HepG2 (cell line): ENCODE measurements around the gene ANKS1B. TPM values are rescaled to one million over a fixed set of nuclear protein-coding genes. Genes with fewer than 3 reads are reported as not detected.

Experiments
- ATAC-seq: fragments of 200-7000 bp; cut with Tn5 transposase; 3 replicates; pipeline ENCODE4 v1.9.1; 2020; ENCODE audit warnings: mild to moderate bottlenecking, moderate library complexity
- BruUV-seq: library from RNA; stranded (reverse); fragments of 400-500 nt; replicated peaks from 2 replicates; lab custom pipeline; 2021; lab: Mats Ljungman, UMichigan
- CTCF ChIA-PET: fragments of 300-600 bp; formaldehyde crosslinking; extraction: SDS; loops from one replicate; lab custom pipeline; 2021; ENCODE audit warnings: low total read pairs, inconsistent platforms, low intra/inter-chr PET ratio; lab: Yijun Ruan, JAX
- POLR2A ChIA-PET: fragments of 350-600 bp; sonication (Branson Sonifier 250); formaldehyde crosslinking; loops from one replicate; lab custom pipeline; 2020; ENCODE audit warnings: antibody characterized with exemption, inconsistent platforms; lab: Yijun Ruan, JAX
- DNase-seq: peaks from one replicate; pipeline ENCODE4 v3.0.0-alpha.2; 2015; ENCODE audit warnings: low spot score
- FAIRE-seq: peaks from 3 replicates; lab custom pipeline; 2011; peaks lifted over from hg19 to GRCh38; lab: Jason Lieb, UNC
- H2AFZ ChIP-seq: one replicate; pipeline ENCODE4 v1.6.1; 2011; ENCODE audit warnings: low read length, inconsistent platforms
- H3K27ac ChIP-seq: fragments of 300-600 bp; 3 replicates; pipeline ENCODE4 v1.8.0; 2011; ENCODE audit warnings: mixed run types, mild to moderate bottlenecking, mixed read lengths, low read length, inconsistent platforms; ENCODE audit not compliant: insufficient read depth; ENCODE audit errors: extremely low read length
- H3K27me3 ChIP-seq, 2 experiments: fragments of 200-600 bp in 1 of 2; 2 replicates in 1 of 2; 3 replicates in 1 of 2; pipeline versions ENCODE4 v1.6.0 to v1.8.0; 2011; ENCODE audit warnings: low read length in 2 of 2, mild to moderate bottlenecking in 2 of 2, moderate library complexity in 2 of 2, inconsistent platforms in 1 of 2; ENCODE audit not compliant: insufficient read depth in 2 of 2, control insufficient read depth in 1 of 2
- H3K36me3 ChIP-seq, 2 experiments: fragments of 200-600 bp in 1 of 2; replicated peaks in 1 of 2; 2 replicates in 1 of 2; 3 replicates in 1 of 2; pipeline versions ENCODE4 v1.5.1 to v1.8.0; 2011; ENCODE audit warnings: low read length in 2 of 2, inconsistent platforms in 1 of 2; ENCODE audit not compliant: insufficient read depth in 2 of 2, control insufficient read depth in 1 of 2
- H3K4me1 ChIP-seq: 2 replicates; pipeline ENCODE4 v1.5.1; 2012; ENCODE audit warnings: low read length, inconsistent platforms; ENCODE audit not compliant: insufficient read depth
- H3K4me2 ChIP-seq: 2 replicates; pipeline ENCODE4 v1.6.0; 2011; ENCODE audit warnings: low read depth, low read length, inconsistent platforms
- H3K4me3 ChIP-seq, 3 experiments: fragments of 200-600 bp in 1 of 3; sonication (generic), shearing (Covaris generic) in 1 of 3; replicated peaks in 1 of 3; 2 replicates each; pipeline ENCODE4 v1.5.1; 2011 to 2016; ENCODE audit warnings: low read length in 3 of 3, inconsistent platforms in 2 of 3, low read depth in 2 of 3, mild to moderate bottlenecking in 2 of 3, control low read depth in 1 of 3, mixed read lengths in 1 of 3; ENCODE audit not compliant: insufficient read depth in 1 of 3
- H3K79me2 ChIP-seq: one replicate; pipeline ENCODE4 v1.6.1; 2011; ENCODE audit warnings: low read length, inconsistent platforms; ENCODE audit not compliant: insufficient read depth
- H3K9ac ChIP-seq: 2 replicates; pipeline ENCODE4 v1.6.0; 2011; ENCODE audit warnings: mild to moderate bottlenecking, low read depth, low read length, inconsistent platforms; ENCODE audit not compliant: insufficient read depth
- H3K9me3 ChIP-seq: 2 replicates; pipeline ENCODE4 v1.5.1; 2012; ENCODE audit warnings: mild to moderate bottlenecking, low read length
- H4K20me1 ChIP-seq: 2 replicates; pipeline ENCODE4 v1.6.0; 2011; ENCODE audit warnings: inconsistent platforms, mild to moderate bottlenecking, low read length, moderate library complexity; ENCODE audit not compliant: insufficient read depth
- BATF2 ChIP-seq: sonication (generic); formaldehyde crosslinking; IDR thresholded peaks from 2 replicates; pipeline ENCODE4 v1.8.0; 2022; ENCODE audit warnings: mild to moderate bottlenecking, missing genetic modification reagents, moderate library complexity
- GFI1 ChIP-seq: sonication (generic); formaldehyde crosslinking; IDR thresholded peaks from 2 replicates; pipeline ENCODE4 v1.5.0; 2020; ENCODE audit warnings: missing genetic modification reagents, mild to moderate bottlenecking, borderline replicate concordance
- ZFX ChIP-seq: sonication (generic); formaldehyde crosslinking; IDR thresholded peaks from 2 replicates; pipeline ENCODE4 v1.4.0; 2020; ENCODE audit warnings: mild to moderate bottlenecking, low read depth, missing genetic modification reagents, moderate library complexity
- ZGPAT ChIP-seq: IDR thresholded peaks from 2 replicates; pipeline ENCODE4 v1.6.1; 2016; ENCODE audit warnings: mild to moderate bottlenecking
- ZNF407 ChIP-seq: sonication (generic); formaldehyde crosslinking; IDR thresholded peaks from one replicate; pipeline ENCODE4 v1.5.1; 2020; ENCODE audit warnings: mild to moderate bottlenecking, missing genetic modification reagents; ENCODE audit errors: not compliant biosample characterization
- ZNF441 ChIP-seq: sonication (generic); formaldehyde crosslinking; IDR thresholded peaks from 2 replicates; pipeline ENCODE4 v1.7.0; 2021; ENCODE audit warnings: missing genetic modification reagents, borderline replicate concordance
- ZSCAN21 ChIP-seq: sonication (generic); formaldehyde crosslinking; IDR thresholded peaks from 2 replicates; pipeline ENCODE4 v1.8.0; 2022; ENCODE audit warnings: mild to moderate bottlenecking, missing genetic modification reagents, moderate library complexity, borderline replicate concordance
- WGBS: methylation state at CpG from one replicate; pipeline ENCODE4 v1.1.6; 2017; ENCODE audit warnings: low lambda C conversion rate; 5-methylcytosine and 5-hydroxymethylcytosine counted together
- in situ Hi-C: cut with HindIII; loops from 2 replicates; pipeline ENCODE4 v1.10.0; 2017; ENCODE audit warnings: low pct_unique_long_range_greater_than_20kb; ENCODE audit not compliant: extremely low pct_ligation_motif_present
- intact Hi-C: fragments of 100-400 bp; cut with micrococcal nuclease; formaldehyde crosslinking; loops from one replicate; pipeline ENCODE4 v1.10.0; 2022; ENCODE audit not compliant: unreplicated experiment
- polyA plus RNA-seq, 8 experiments: library from polyadenylated mRNA; depleted of rRNA in 3 of 8; stranded (reverse) in 7 of 8; unstranded in 1 of 8; fragments of >200 nt; fragmentation: Illumina TruSeq in 4 of 8; extraction: Trizol in 4 of 8; gene quantifications; 2 replicates each; pipeline versions ENCODE4 v1.2.1 to v1.2.3, GENCODE V29; 2011 to 2016; ENCODE audit warnings: low read depth in 4 of 8, missing spikeins in 1 of 8, mixed read lengths in 1 of 8; ENCODE audit not compliant: insufficient read depth in 1 of 8
- total RNA-seq, 5 experiments: library from RNA; depleted of rRNA; stranded (reverse); fragments of >200 nt; fragmentation: Illumina TruSeq; extraction: Trizol; gene quantifications; 2 replicates each; pipeline ENCODE4 v1.2.3, GENCODE V29; 2016; ENCODE audit warnings: low read depth in 1 of 5
- TF ChIP-seq, protein P1 (sequence below): sonication (generic); formaldehyde crosslinking; IDR thresholded peaks from 2 replicates; pipeline ENCODE4 v1.8.0; 2022; ENCODE audit warnings: mild to moderate bottlenecking, missing genetic modification reagents, moderate library complexity

The ANKS1B gene
- total and polyA plus RNA-seq, 2 of the 13 experiments (the other 11 are each of a cell fraction or from before 2014, with no cell fraction given) = 0.15 TPM; not detected in 1

DNA sequence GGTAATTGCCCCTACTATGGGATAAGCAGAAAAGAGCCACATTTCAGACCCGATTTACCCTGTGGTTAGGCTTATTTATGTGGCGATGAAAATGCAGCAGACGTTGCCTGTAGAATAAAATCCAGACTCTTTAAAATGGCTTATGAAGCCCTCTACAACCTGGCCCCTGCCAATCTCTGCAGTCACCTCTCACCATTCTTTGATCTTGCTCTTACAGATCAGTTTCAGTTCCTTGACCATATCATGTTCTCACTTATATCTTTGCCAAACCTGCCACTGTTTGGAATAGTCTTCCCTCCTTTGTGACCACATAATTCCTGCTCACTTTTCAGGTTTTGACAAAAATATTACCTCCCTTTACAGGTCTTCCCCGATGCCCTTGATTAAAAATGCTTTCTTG lies 601.5 kb downstream of the ANKS1B start (continued):
- TF ChIP-seq ZGPAT (CRISPR knock-in tag) = no peak
- TF ChIP-seq GFI1 (CRISPR knock-in tag) = no peak
- TF ChIP-seq BATF2 = no peak

DNA sequence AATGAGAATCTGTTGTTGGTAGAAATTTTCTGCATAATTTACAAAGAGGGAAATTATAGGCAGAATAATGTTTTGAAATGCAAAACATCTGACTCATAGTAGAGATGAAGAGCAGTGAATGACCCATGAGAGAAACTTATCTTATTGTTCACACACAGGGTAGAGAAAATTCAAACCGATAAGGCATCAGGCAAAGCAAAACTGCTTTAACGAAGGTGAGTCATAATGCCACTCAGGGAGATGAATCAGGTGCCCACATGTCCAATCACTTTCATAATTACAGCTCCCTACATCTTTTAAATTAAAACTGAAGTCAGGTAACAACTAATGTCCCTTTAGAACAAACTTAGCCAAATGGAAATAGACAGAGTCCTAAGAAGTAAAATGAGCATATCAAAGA lies 602.7 kb downstream of the ANKS1B start:
- 0% methylated on average over 2 of the region's 2 CpGs for WGBS
- Histone ChIP-seq H3K9me3 (no peaks in the 10 kb centered on the region), H3K4me3 (no peak overlapping the region), H3K36me3 (no peaks in the 10 kb centered on the region), H2AFZ (no peak overlapping the region), H3K9ac (no peak overlapping the region), H3K4me1 (no peaks in the 10 kb centered on the region), H4K20me1 (no peaks in the 10 kb centered on the region), H3K27me3 (no peaks in the 10 kb centered on the region), H3K4me2 (no peak overlapping the region), H3K79me2 (no peaks in the 10 kb centered on the region), H3K27ac (no peak overlapping the region)
- CTCF ChIA-PET = no interaction called here
- ATAC-seq (no peak), FAIRE-seq (no peak), DNase-seq (no peak)
- in situ Hi-C loops (loop anchor here (10.0 kb wide), 1 partner anchor 383 kb away; no protein-coding TSS in a partner anchor), intact Hi-C loops (loop anchor here (10.0 kb wide), 1 partner anchor 243 kb away; no protein-coding TSS in a partner anchor)
- POLR2A ChIA-PET = no interaction called here
- BruUV-seq = no TSS peak
- TF ChIP-seq ZNF441 (CRISPR knock-in tag) (no peak), ZFX (CRISPR knock-in tag) (no peak), ZNF407 (CRISPR knock-in tag) (no peak), ZSCAN21 (CRISPR knock-in tag) (no peak)
- TF ChIP-seq, protein P1, sequence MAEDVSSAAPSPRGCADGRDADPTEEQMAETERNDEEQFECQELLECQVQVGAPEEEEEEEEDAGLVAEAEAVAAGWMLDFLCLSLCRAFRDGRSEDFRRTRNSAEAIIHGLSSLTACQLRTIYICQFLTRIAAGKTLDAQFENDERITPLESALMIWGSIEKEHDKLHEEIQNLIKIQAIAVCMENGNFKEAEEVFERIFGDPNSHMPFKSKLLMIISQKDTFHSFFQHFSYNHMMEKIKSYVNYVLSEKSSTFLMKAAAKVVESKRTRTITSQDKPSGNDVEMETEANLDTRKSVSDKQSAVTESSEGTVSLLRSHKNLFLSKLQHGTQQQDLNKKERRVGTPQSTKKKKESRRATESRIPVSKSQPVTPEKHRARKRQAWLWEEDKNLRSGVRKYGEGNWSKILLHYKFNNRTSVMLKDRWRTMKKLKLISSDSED = no peak
